Neuronal stem cell (in vitro differentiated cells): ENCODE data around the gene RNF152.

Experiments used
- DNase-seq: peaks from one replicate; pipeline ENCODE4 v3.0.0-alpha.2; 2013; ENCODE audit warnings: low spot score
- H2AFZ ChIP-seq: one replicate; pipeline ENCODE4 v1.6.1; 2013; ENCODE audit warnings: mild to moderate bottlenecking, low read length, inconsistent platforms
- H2AK5ac ChIP-seq: 2 replicates; pipeline ENCODE4 v1.6.1; 2013; ENCODE audit warnings: low read depth, mild to moderate bottlenecking, inconsistent platforms, low read length, moderate library complexity, mixed read lengths
- H2BK120ac ChIP-seq: 2 replicates; pipeline ENCODE4 v1.6.1; 2013; ENCODE audit warnings: low read depth, mild to moderate bottlenecking, inconsistent platforms, low read length, moderate library complexity, mixed read lengths
- H2BK12ac ChIP-seq: one replicate; pipeline ENCODE4 v1.6.1; 2013; ENCODE audit warnings: low read length, inconsistent platforms
- H2BK15ac ChIP-seq: 2 replicates; pipeline ENCODE4 v1.6.1; 2013; ENCODE audit warnings: mild to moderate bottlenecking, low read length, inconsistent platforms, mixed read lengths
- H2BK5ac ChIP-seq: one replicate; pipeline ENCODE4 v1.6.1; 2013; ENCODE audit warnings: inconsistent platforms, mild to moderate bottlenecking, low read length, moderate library complexity
- H3K14ac ChIP-seq: one replicate; pipeline ENCODE4 v1.6.1; 2013; ENCODE audit warnings: low read length, inconsistent platforms
- H3K18ac ChIP-seq: 2 replicates; pipeline ENCODE4 v1.6.1; 2013; ENCODE audit warnings: low read length, inconsistent platforms
- H3K23ac ChIP-seq: 2 replicates; pipeline ENCODE4 v1.6.1; 2013; ENCODE audit warnings: low read depth, mild to moderate bottlenecking, mixed read lengths, low read length, inconsistent platforms; ENCODE audit not compliant: poor library complexity
- H3K27ac ChIP-seq: replicated peaks from 3 replicates; pipeline ENCODE4 v1.5.1; 2013; ENCODE audit warnings: low read length, inconsistent platforms
- H3K27me3 ChIP-seq, 3 experiments: 2 replicates each; pipeline ENCODE4 v1.6.1; 2013; ENCODE audit warnings: low read length in 3 of 3, mild to moderate bottlenecking in 2 of 3, inconsistent platforms in 1 of 3, low read depth in 1 of 3, mixed read lengths in 1 of 3, moderate library complexity in 1 of 3; ENCODE audit not compliant: control insufficient read depth in 3 of 3, insufficient read depth in 3 of 3
- H3K36me3 ChIP-seq, 2 donors: replicated peaks in 1 of 2; 2 replicates each; pipeline ENCODE4 v1.6.1; 2013; ENCODE audit warnings: low read length in 2 of 2; ENCODE audit not compliant: control insufficient read depth in 2 of 2, insufficient read depth in 2 of 2
- H3K4ac ChIP-seq: 2 replicates; pipeline ENCODE4 v1.6.1; 2013; ENCODE audit warnings: inconsistent platforms, mild to moderate bottlenecking, low read length, moderate library complexity
- H3K4me1 ChIP-seq, 2 donors: 1 replicate in 1 of 2; 2 replicates in 1 of 2; pipeline ENCODE4 v1.6.1; 2013; ENCODE audit warnings: low read length in 2 of 2, low read depth in 1 of 2; ENCODE audit not compliant: control insufficient read depth in 2 of 2, insufficient read depth in 1 of 2
- H3K4me2 ChIP-seq: one replicate; pipeline ENCODE4 v1.6.1; 2013; ENCODE audit warnings: mild to moderate bottlenecking, low read length, inconsistent platforms; ENCODE audit not compliant: insufficient read depth, poor library complexity, severe bottlenecking
- H3K4me3 ChIP-seq, 2 donors: 2 replicates each; pipeline ENCODE4 v1.5.1; 2013; ENCODE audit warnings: low read length in 2 of 2, mild to moderate bottlenecking in 2 of 2, inconsistent platforms in 1 of 2, moderate library complexity in 1 of 2
- H3K79me1 ChIP-seq: one replicate; pipeline ENCODE4 v1.6.1; 2013; ENCODE audit warnings: low read depth, mild to moderate bottlenecking, inconsistent platforms, low read length, moderate library complexity
- H3K9ac ChIP-seq: one replicate; pipeline ENCODE4 v1.6.1; 2013; ENCODE audit warnings: mild to moderate bottlenecking, low read depth, low read length, inconsistent platforms; ENCODE audit not compliant: poor library complexity
- H3K9me3 ChIP-seq, 2 donors: replicated peaks in 1 of 2; 2 replicates each; pipeline versions ENCODE3 to v1.6.1; 2013; ENCODE audit warnings: low read length in 2 of 2, mild to moderate bottlenecking in 2 of 2, inconsistent platforms in 1 of 2, low read depth in 1 of 2, mixed read lengths in 1 of 2, moderate library complexity in 1 of 2; ENCODE audit not compliant: control insufficient read depth in 2 of 2, insufficient read depth in 1 of 2
- H4K8ac ChIP-seq: one replicate; pipeline ENCODE4 v1.6.1; 2013; ENCODE audit warnings: low read depth, mild to moderate bottlenecking, inconsistent platforms, low read length, moderate library complexity
- H4K91ac ChIP-seq: one replicate; pipeline ENCODE4 v1.6.1; 2013; ENCODE audit warnings: low read length, low read depth, mild to moderate bottlenecking, inconsistent platforms; ENCODE audit not compliant: poor library complexity
- WGBS, 2 donors: extraction: QIAGEN DNeasy Blood & Tissue Kit; methylation state at CpG; one replicate each; pipeline ENCODE4 v1.1.7; 2013; ENCODE audit warnings: missing lambda C conversion rate in 2 of 2, mixed read lengths in 1 of 2; ENCODE audit not compliant: insufficient read length in 2 of 2, insufficient replicate concordance in 1 of 2; ENCODE audit errors: extremely low coverage in 2 of 2; 5-methylcytosine and 5-hydroxymethylcytosine counted together

RNF152 gene

DNA sequence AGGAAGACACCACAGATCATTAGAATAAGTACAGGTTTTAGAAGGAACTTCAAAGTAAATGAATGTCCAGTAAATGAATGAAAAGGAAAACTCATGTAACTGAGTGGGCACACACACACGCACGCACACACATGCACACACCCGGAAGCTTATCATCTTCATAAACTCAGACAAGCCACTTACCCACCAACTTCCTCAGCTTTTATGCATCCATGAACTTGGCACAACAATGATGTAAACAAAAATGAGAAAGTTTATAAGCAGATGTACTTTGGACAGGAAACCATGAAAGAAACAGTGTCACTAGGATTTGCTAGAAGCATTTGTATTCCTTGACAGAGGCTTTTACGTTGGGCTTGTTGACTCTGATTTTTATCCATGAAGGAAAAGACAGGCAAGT lies 23.2 kb downstream of the RNF152 start:
- Histone ChIP-seq H3K4me3 (no peak overlapping the region), H3K27ac (no peak overlapping the region), H3K36me3 (peaks cover 0 to 5% of the 10 kb centered on the region in 2 donors), H3K4ac (no peak overlapping the region), H2BK5ac (no peak overlapping the region), H4K91ac (no peak overlapping the region), H3K4me2 (no peak overlapping the region), H3K4me1 (peaks cover 0 to 4% of the 10 kb centered on the region in 2 donors), H2BK120ac (no peak overlapping the region), H2BK12ac (no peak overlapping the region), H3K23ac (no peak overlapping the region), H4K8ac (no peak overlapping the region), H2AK5ac (no peak overlapping the region), H3K14ac (no peak overlapping the region), H3K9me3 (peaks cover 0 to 4% of the 10 kb centered on the region in 2 donors), H3K18ac (no peak overlapping the region), H3K79me1 (no peaks in the 10 kb centered on the region), H3K27me3 (peaks cover 0 to 1% (median 0%) of the 10 kb centered on the region in 3 experiments), H2BK15ac (no peak overlapping the region), H2AFZ (no peak overlapping the region), H3K9ac (no peak overlapping the region)
- WGBS, 2 donors: no CpG with 5 or more reads among the region's 4 CpGs
- DNase-seq: no peak

DNA sequence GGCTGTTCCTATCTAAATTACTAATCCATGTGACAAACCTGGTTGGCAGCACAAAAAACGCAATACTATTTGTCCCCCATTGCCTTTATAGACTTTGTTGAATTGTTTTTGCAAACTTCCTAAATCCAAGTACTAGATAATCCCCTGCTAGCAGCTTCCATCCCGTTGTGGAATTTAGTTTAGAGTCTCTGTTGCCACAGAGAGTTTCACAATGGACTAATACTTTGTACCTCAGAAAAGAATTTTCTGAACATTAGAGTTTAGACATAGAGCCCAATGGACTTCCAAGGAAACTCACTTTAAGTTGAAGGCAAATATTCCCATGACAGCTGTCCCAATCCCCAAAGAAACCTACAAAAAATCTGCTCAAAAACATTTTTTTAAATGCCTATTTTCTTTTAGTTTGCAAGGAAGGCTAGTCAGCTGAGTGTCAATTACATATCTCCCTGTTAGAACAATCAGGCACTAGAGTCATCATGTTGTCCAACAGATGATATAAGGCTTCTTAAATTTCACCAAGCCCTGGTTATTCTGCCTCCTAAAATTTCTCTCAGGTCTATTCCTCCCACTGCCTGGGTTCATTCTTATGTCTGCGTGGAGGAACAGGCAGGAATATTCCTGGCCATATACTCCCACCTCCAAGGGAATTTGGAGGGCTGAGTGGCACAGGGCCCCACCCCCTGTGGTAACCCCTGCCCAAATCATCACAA lies 27.2 kb downstream of the RNF152 start:
- Histone ChIP-seq H3K9ac (no peak overlapping the region), H3K18ac (no peak overlapping the region), H2BK120ac (no peak overlapping the region), H4K91ac (no peak overlapping the region), H2BK12ac (no peak overlapping the region), H3K4me2 (no peak overlapping the region), H3K4me1 (peaks cover 0 to 4% of the 10 kb centered on the region in 2 donors), H3K23ac (no peak overlapping the region), H2BK15ac (no peak overlapping the region), H4K8ac (no peak overlapping the region), H2BK5ac (peak overlapping the region; percentile 5), H3K4me3 (no peak overlapping the region), H3K27me3 (peaks cover 0 to 1% (median 0%) of the 10 kb centered on the region in 3 experiments), H3K14ac (no peak overlapping the region), H2AK5ac (no peak overlapping the region), H3K79me1 (peaks cover 3% of the 10 kb centered on the region), H2AFZ (no peak overlapping the region), H3K27ac (no peak overlapping the region), H3K4ac (no peak overlapping the region), H3K9me3 (peaks cover 0 to 2% of the 10 kb centered on the region in 2 donors), H3K36me3 (peaks cover 0 to 5% of the 10 kb centered on the region in 2 donors)
- no peak for DNase-seq
- no CpG with 5 or more reads among the region's 3 CpGs for WGBS, 2 donors

DNA sequence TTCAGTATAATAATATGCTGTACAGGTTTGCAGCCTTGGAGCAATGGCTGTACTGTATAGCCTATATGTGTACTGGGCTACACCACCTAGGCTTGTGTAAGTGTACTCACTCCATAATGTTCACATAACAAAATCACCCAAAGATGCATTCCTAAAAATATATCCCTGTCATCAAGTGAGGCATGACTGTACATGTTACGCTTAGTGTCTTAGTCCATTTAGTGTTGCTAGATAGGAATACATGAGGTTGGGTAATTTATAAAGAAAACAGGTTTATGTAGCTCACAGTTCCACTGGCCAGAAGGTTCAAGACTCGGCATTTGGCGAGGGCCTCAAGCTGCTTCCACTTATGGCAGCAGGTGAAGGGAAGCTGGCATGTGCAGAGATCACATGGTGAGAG lies 31.4 kb downstream of the RNF152 start:
- no peak overlapping the region for H2BK12ac ChIP-seq
- H2AFZ ChIP-seq: no peak overlapping the region
- no peak overlapping the region for H3K23ac ChIP-seq
- peaks cover 0 to 5% of the 10 kb centered on the region in 2 donors for H3K36me3 ChIP-seq
- no peak overlapping the region for H3K14ac ChIP-seq
- no CpG with 5 or more reads among the region's 3 CpGs for WGBS, 2 donors
- H3K9me3 ChIP-seq: peaks cover 0 to 3% of the 10 kb centered on the region in 2 donors
- DNase-seq: no peak
- H3K79me1 ChIP-seq: peaks cover 3% of the 10 kb centered on the region
- no peak overlapping the region for H3K4ac ChIP-seq
- H2BK120ac ChIP-seq: no peak overlapping the region
- H2AK5ac ChIP-seq: no peak overlapping the region
- H3K4me3 ChIP-seq: no peak overlapping the region
- H2BK15ac ChIP-seq: no peak overlapping the region
- no peak overlapping the region for H2BK5ac ChIP-seq
- H4K8ac ChIP-seq: no peak overlapping the region
- H3K27me3 ChIP-seq: no peaks in the 10 kb centered on the region
- H3K4me2 ChIP-seq: no peak overlapping the region
- no peak overlapping the region for H4K91ac ChIP-seq
- H3K27ac ChIP-seq: no peak overlapping the region
- H3K9ac ChIP-seq: no peak overlapping the region
- H3K18ac ChIP-seq: no peak overlapping the region
- H3K4me1 ChIP-seq: peaks cover 0 to 7% of the 10 kb centered on the region in 2 donors

DNA sequence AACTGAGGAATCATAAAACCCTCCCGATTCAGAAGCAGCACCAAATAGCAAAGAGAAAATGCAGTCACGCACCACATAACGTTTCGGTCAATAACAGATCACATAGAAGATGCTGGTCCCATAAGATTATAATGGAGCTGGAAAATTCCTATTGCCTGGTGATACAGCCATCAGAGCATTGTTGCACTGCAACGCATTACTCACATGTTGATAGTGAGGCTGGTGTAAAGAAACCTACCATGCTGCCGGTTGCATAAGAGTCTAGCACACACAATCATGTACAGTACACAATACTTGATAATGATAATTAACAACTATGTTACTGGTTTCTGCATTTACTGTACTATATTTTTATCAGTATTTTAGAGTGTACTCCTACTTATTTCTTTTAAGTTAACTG lies 32.5 kb downstream of the RNF152 start:
- Histone ChIP-seq H2BK120ac (no peak overlapping the region), H3K23ac (no peak overlapping the region), H3K36me3 (peaks cover 0 to 5% of the 10 kb centered on the region in 2 donors), H2BK12ac (no peak overlapping the region), H4K8ac (no peak overlapping the region), H3K4ac (no peak overlapping the region), H3K4me2 (no peak overlapping the region), H3K79me1 (peaks cover 5% of the 10 kb centered on the region), H3K27ac (no peak overlapping the region), H2BK5ac (no peak overlapping the region), H3K4me3 (no peak overlapping the region), H2AFZ (no peak overlapping the region), H4K91ac (no peak overlapping the region), H2BK15ac (no peak overlapping the region), H3K14ac (no peak overlapping the region), H3K4me1 (peaks cover under 1 to 5% of the 10 kb centered on the region in 2 donors), H3K9ac (no peak overlapping the region), H3K27me3 (no peaks in the 10 kb centered on the region), H3K18ac (no peak overlapping the region), H3K9me3 (peaks cover 0 to 3% of the 10 kb centered on the region in 2 donors), H2AK5ac (no peak overlapping the region)
- DNase-seq: no peak
- WGBS, 2 donors: no CpG with 5 or more reads among the region's 6 CpGs
